Smooth muscle cell (in vitro differentiated cells): ENCODE results near the gene CD180. TPM values are rescaled to one million over a fixed set of nuclear protein-coding genes. Genes with fewer than 3 reads are reported as not detected.

Experiments
- DNase-seq: peaks from one replicate; lab custom pipeline; 2025; ENCODE audit not compliant: unreplicated experiment; lab: John Stamatoyannopoulos, UW
- H2AFZ ChIP-seq: fragments of 200-600 bp; sonication (generic); 2 replicates; pipeline ENCODE4 v1.6.0; 2016; ENCODE audit warnings: antibody characterized with exemption, low read depth, mild to moderate bottlenecking
- H3F3A ChIP-seq: fragments of 200-600 bp; sonication (generic); 2 replicates; pipeline ENCODE4 v1.6.0; 2017; ENCODE audit warnings: antibody characterized with exemption, low read depth
- H3K27ac ChIP-seq: fragments of 200-600 bp; sonication (generic); 2 replicates; pipeline ENCODE4 v1.5.1; 2016; ENCODE audit warnings: low read depth, mild to moderate bottlenecking
- H3K27me3 ChIP-seq: fragments of 200-600 bp; sonication (generic); 2 replicates; pipeline ENCODE4 v1.6.1; 2016; ENCODE audit warnings: low read depth, mild to moderate bottlenecking
- H3K36me3 ChIP-seq: fragments of 200-600 bp; sonication (generic); 2 replicates; pipeline ENCODE4 v1.5.1; 2016; ENCODE audit warnings: low read depth
- H3K4me1 ChIP-seq: fragments of 200-600 bp; sonication (generic); 2 replicates; pipeline ENCODE4 v1.5.1; 2016; ENCODE audit warnings: low read depth
- H3K4me2 ChIP-seq: fragments of 200-600 bp; sonication (generic); 2 replicates; pipeline ENCODE4 v1.6.0; 2016; ENCODE audit warnings: mild to moderate bottlenecking
- H3K4me3 ChIP-seq: fragments of 200-600 bp; sonication (generic); 2 replicates; pipeline ENCODE4 v1.5.1; 2016; ENCODE audit warnings: mild to moderate bottlenecking
- H3K79me2 ChIP-seq: fragments of 200-600 bp; sonication (generic); 2 replicates; pipeline ENCODE4 v1.6.0; 2016; ENCODE audit warnings: low read depth, mild to moderate bottlenecking
- H3K9ac ChIP-seq: fragments of 200-600 bp; sonication (generic); 2 replicates; pipeline ENCODE4 v1.6.0; 2016; ENCODE audit warnings: low read depth
- H3K9me3 ChIP-seq: fragments of 200-600 bp; sonication (generic); replicated peaks from 2 replicates; pipeline ENCODE4 v1.5.1; 2016; ENCODE audit warnings: low read depth
- H4K20me1 ChIP-seq: fragments of 200-600 bp; sonication (generic); 2 replicates; pipeline ENCODE4 v1.6.0; 2016; ENCODE audit warnings: low read depth
- CTCF ChIP-seq: fragments of 200-600 bp; sonication (generic); IDR thresholded peaks from 2 replicates; pipeline ENCODE4 v1.5.1; 2017; ENCODE audit warnings: borderline replicate concordance, mild to moderate bottlenecking, antibody characterized with exemption; ENCODE audit not compliant: insufficient read depth, poor library complexity, severe bottlenecking
- WGBS: methylation state at CpG from one replicate; pipeline ENCODE4 v1.1.7; 2016; ENCODE audit warnings: low lambda C conversion rate; 5-methylcytosine and 5-hydroxymethylcytosine counted together
- polyA plus RNA-seq: library from polyadenylated mRNA; unstranded; fragments of >200 nt; fragmentation: Nextera tagmentation; extraction: Ambion mirVana; gene quantifications from 2 replicates; pipeline ENCODE4 v1.2.1, GENCODE V29; 2016
- total RNA-seq: library from RNA; depleted of rRNA; stranded (reverse); fragments of >200 nt; gene quantifications from 2 replicates; pipeline ENCODE4 v1.2.3, GENCODE V29; 2014

Gene CD180
- total and polyA plus RNA-seq, 2 experiments from 2014 or later: not detected

- H2AFZ ChIP-seq: peak overlapping the region; percentile 55
- H3K79me2 ChIP-seq: no peaks in the 10 kb centered on the region
- 29% methylated on average over 9 of the region's 9 CpGs for WGBS
- DNase-seq: no peak
- no peaks in the 10 kb centered on the region for H4K20me1 ChIP-seq
- H3K4me2 ChIP-seq: peak overlapping the region; percentile 70
- H3K36me3 ChIP-seq: no peaks in the 10 kb centered on the region
- peaks cover 5% of the 10 kb centered on the region for H3F3A ChIP-seq
- H3K9me3 ChIP-seq: no peaks in the 10 kb centered on the region
- H3K9ac ChIP-seq: no peak overlapping the region
- no peak for TF ChIP-seq CTCF
- peak overlapping the region; percentile 52 for H3K27ac ChIP-seq
- peaks cover 8% of the 10 kb centered on the region for H3K4me1 ChIP-seq
- H3K27me3 ChIP-seq: no peaks in the 10 kb centered on the region
- H3K4me3 ChIP-seq: no peak overlapping the region
These were observed 36.5 kb upstream of the CD180 start for GRCh38 chr5:67233075-67233474.

- no peaks in the 10 kb centered on the region for H3F3A ChIP-seq
- H3K27ac ChIP-seq: no peak overlapping the region
- no peak overlapping the region for H3K4me2 ChIP-seq
- H2AFZ ChIP-seq: no peak overlapping the region
- WGBS: 96% methylated on average over 3 of the region's 3 CpGs
- TF ChIP-seq CTCF: no peak
- no peaks in the 10 kb centered on the region for H4K20me1 ChIP-seq
- no peaks in the 10 kb centered on the region for H3K4me1 ChIP-seq
- no peaks in the 10 kb centered on the region for H3K79me2 ChIP-seq
- peaks cover 8% of the 10 kb centered on the region for H3K27me3 ChIP-seq
- no peaks in the 10 kb centered on the region for H3K36me3 ChIP-seq
- no peak overlapping the region for H3K9ac ChIP-seq
- H3K4me3 ChIP-seq: no peak overlapping the region
- DNase-seq: no peak
- H3K9me3 ChIP-seq: no peaks in the 10 kb centered on the region
These were observed 26.6 kb upstream of the CD180 start for GRCh38 chr5:67223211-67223610.

- no peaks in the 10 kb centered on the region for H4K20me1 ChIP-seq
- H3K9me3 ChIP-seq: no peaks in the 10 kb centered on the region
- no peaks in the 10 kb centered on the region for H3K79me2 ChIP-seq
- no peak for DNase-seq
- H3K9ac ChIP-seq: no peak overlapping the region
- TF ChIP-seq CTCF: no peak
- no peaks in the 10 kb centered on the region for H3K4me1 ChIP-seq
- H2AFZ ChIP-seq: no peak overlapping the region
- H3K27me3 ChIP-seq: peaks cover 16% of the 10 kb centered on the region
- WGBS: 86% methylated on average over 5 of the region's 5 CpGs
- no peak overlapping the region for H3K4me2 ChIP-seq
- no peak overlapping the region for H3K27ac ChIP-seq
- no peaks in the 10 kb centered on the region for H3F3A ChIP-seq
- no peaks in the 10 kb centered on the region for H3K36me3 ChIP-seq
- no peak overlapping the region for H3K4me3 ChIP-seq
These were observed 25.8 kb upstream of the CD180 start for GRCh38 chr5:67222243-67223025.
